ENCODE measurements around the gene MYO18A.

Gene MYO18A

DNA sequence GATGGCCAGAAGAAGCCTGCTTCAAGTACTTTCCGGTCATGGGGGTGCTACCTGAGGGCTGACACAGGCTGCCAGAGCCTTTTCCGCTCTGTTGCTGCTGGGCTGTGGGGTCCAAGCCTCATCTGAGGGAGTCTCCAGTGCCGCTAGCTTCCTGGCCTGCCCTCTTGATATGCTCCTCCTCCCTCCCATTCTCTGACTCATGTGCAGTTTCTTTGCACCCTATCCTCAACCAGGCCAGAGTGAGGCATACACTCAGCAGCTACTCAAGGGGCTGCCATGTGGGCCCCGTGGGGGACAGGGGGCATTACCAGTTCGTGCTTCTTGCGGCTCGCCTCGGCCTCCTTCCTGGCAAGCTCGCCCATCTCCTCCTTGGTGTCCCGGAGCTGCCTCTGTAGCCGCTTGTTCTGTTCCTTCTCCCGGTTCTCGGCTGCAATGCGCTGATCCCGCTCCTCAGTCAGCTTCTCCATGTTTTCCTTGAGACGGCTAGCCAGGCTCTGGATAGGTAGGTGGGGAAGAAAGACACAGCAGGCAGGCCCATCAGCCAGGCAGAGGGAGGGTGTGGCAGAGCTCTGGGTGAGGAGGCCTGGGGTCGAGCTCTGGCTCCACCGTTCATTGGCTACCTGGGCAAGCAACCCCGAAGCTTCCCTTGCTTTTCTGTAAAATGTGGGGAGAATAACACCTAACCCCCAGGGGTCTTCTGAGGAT is 93.4 kb downstream of the MYO18A start:
- no peak overlapping the region for H3K27ac ChIP-seq
- TF ChIP-seq, protein P1, sequence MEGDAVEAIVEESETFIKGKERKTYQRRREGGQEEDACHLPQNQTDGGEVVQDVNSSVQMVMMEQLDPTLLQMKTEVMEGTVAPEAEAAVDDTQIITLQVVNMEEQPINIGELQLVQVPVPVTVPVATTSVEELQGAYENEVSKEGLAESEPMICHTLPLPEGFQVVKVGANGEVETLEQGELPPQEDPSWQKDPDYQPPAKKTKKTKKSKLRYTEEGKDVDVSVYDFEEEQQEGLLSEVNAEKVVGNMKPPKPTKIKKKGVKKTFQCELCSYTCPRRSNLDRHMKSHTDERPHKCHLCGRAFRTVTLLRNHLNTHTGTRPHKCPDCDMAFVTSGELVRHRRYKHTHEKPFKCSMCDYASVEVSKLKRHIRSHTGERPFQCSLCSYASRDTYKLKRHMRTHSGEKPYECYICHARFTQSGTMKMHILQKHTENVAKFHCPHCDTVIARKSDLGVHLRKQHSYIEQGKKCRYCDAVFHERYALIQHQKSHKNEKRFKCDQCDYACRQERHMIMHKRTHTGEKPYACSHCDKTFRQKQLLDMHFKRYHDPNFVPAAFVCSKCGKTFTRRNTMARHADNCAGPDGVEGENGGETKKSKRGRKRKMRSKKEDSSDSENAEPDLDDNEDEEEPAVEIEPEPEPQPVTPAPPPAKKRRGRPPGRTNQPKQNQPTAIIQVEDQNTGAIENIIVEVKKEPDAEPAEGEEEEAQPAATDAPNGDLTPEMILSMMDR (IDR thresholded peaks at IDR 0.05): no peak
- no peak for TF ChIP-seq ZFX (IDR thresholded peaks at IDR 0.05; ENCODE audit: borderline replicate concordance)

DNA sequence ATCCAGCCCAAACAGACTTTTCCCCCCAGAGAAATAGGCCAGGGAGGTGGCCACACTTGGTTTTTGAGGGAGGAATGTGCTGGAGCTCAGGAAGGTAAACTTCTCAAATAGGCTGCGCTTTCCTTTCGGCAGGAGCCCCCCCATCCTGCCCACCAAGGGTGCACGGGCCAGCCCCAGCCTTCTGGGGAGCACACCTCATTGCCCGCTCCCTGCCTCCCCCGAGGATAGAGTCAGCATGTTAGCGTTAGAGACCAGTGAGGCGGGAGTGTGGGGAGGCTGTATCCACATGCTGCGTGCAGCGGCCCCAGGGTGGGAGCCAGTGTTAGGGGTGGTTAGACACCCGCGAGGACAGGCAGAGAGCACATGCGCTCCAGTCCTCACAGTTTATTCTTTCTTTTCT is 95.0 kb downstream of the MYO18A start:
- H3K27ac ChIP-seq: no peak overlapping the region
- no peak for TF ChIP-seq ZFX (IDR thresholded peaks at IDR 0.05; ENCODE audit: borderline replicate concordance)
- TF ChIP-seq, protein P1 (IDR thresholded peaks at IDR 0.05): no peak

DNA sequence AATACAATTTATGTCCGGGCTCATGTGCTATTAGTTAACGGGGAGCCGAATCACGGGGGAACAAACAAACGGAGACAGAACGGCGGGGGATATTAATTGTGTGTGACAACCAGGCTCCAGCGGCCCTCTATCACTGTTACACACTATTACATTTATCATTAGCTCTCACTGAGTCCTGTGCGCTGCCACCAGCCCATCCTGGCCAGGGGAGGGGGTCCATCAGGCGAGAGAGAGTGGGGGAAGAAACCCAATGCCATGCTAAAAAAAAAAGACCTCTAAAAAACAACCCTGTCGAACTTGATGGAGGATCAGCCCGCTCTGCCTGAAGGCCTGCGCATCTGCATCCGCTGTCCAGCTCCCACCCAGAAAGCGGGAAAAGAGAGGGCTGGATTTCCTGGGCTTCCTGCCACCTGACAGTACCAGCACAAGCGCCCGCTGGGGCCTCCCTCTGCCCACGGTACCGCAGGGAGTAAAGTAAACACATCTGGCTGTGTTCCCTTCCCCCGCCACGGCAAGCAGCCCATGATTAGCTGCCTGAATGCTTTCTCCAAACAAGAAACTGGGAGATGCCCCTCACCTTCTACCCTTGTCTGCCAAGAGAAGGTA is 95.6 kb downstream of the MYO18A start:
- TF ChIP-seq, protein P1 (IDR thresholded peaks at IDR 0.05): no peak
- TF ChIP-seq ZFX (IDR thresholded peaks at IDR 0.05; ENCODE audit: borderline replicate concordance): no peak
- H3K27ac ChIP-seq: no peak overlapping the region

DNA sequence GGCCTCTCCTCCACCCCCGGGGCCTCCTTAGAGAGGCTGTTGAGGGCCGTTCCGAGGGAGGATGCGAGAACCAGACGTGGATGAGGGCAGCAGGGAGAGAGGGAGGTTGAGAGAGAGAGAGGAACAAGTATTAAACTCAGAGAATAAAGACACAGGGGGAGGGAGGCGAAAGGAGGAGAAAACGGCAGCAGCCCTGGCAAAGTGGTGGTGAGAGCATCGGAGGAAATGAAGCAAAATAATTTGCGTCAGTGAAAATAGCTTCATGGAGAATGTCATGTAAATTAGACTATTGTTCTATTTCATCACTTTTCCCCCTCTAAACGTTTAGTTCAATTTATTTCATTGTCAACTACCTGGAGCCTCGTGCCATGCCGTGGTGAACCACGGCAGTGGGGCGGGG is 99.2 kb downstream of the MYO18A start:
- TF ChIP-seq, protein P1 (IDR thresholded peaks at IDR 0.05): no peak
- TF ChIP-seq ZFX (IDR thresholded peaks at IDR 0.05; ENCODE audit: borderline replicate concordance): no peak
- H3K27ac ChIP-seq: no peak overlapping the region

DNA sequence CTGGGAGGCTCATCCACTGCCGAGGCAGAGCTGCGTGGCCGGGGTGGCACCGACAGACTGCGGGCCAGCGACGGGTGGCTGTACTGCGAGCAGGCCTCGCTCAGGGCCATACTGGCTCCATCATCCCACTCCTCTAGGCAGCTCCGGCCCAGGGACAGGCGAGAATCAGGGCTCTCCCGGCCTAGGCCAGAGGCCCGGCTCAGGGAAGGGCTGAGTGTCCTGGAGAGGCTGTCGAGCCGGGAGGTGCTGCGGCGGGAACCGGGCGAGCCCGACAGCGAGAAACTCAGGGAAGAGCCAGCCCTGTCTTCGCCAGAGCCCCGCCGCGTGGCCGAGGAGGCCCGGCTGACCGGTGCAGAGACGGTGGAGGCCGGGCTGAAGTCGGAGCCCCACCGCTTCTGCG is 99.9 kb downstream of the MYO18A start:
- TF ChIP-seq, protein P1 (IDR thresholded peaks at IDR 0.05): no peak
- H3K27ac ChIP-seq: no peak overlapping the region

DNA sequence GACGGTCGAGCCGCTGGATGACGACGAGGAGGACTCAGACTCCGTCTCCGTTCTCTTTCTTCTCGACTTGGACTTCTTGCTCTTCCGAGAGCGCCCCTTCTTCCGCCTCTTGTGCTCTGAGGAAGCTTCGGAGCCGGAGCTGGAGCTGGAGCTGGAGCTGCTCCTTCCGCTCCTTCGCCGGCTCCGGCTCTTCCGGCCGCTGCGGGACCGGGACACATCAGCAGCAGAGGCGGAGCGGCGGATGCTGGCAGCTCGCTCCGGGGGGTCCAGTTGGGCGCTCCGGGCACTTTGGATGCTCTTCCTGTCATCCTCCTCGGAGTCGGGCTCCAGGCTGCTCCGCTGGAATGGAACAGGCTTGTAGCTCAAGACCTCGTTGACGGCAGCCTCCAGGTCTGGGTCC is 100.3 kb downstream of the MYO18A start:
- TF ChIP-seq, protein P1 (IDR thresholded peaks at IDR 0.05): no peak
- TF ChIP-seq ZFX (IDR thresholded peaks at IDR 0.05; ENCODE audit: borderline replicate concordance): no peak

DNA sequence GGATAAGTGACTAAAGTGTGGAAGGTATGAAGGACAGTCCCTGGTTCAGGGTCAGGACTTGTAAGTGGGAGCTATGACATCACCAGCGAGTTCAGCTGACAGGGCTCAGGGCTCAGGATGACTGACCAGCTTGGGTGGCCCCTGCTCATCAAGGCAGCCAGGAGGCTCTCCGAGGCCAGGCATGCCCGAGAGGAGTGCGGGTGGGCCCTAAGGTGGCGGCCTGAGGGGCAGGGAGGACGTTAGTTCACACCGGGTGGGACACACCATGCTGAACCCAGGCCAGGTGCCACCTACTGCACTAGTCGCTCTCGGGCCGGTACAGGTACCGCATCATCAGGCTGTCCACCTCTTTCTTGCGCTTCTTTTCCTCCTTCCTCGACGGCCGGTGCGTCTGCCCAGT is 100.8 kb downstream of the MYO18A start:
- H3K27ac ChIP-seq: no peak overlapping the region
- TF ChIP-seq, protein P1 (IDR thresholded peaks at IDR 0.05): no peak
- no peak for TF ChIP-seq ZFX (IDR thresholded peaks at IDR 0.05; ENCODE audit: borderline replicate concordance)

More for the DNA sequence above, 100.3 kb downstream of the MYO18A start:
- H3K27ac ChIP-seq: no peak overlapping the region

Data from 22Rv1 (cell line).